Measurements from ENCODE around the gene PPP1R10.

Gene PPP1R10

DNA sequence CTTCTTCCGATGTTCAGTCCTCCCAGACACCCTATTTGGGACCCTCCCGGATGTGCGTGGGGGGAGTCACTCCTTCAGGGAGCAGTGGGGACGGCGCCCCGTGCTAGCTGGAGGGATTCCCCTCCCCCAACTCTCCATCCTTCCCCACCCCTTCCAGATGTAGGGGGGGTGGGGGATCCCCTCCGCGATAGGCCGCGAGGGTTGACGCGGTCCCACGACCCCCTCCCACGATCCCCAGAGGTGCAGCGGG is 61.3 kb downstream of the PPP1R10 start:
- no peak for DNase-seq

DNA sequence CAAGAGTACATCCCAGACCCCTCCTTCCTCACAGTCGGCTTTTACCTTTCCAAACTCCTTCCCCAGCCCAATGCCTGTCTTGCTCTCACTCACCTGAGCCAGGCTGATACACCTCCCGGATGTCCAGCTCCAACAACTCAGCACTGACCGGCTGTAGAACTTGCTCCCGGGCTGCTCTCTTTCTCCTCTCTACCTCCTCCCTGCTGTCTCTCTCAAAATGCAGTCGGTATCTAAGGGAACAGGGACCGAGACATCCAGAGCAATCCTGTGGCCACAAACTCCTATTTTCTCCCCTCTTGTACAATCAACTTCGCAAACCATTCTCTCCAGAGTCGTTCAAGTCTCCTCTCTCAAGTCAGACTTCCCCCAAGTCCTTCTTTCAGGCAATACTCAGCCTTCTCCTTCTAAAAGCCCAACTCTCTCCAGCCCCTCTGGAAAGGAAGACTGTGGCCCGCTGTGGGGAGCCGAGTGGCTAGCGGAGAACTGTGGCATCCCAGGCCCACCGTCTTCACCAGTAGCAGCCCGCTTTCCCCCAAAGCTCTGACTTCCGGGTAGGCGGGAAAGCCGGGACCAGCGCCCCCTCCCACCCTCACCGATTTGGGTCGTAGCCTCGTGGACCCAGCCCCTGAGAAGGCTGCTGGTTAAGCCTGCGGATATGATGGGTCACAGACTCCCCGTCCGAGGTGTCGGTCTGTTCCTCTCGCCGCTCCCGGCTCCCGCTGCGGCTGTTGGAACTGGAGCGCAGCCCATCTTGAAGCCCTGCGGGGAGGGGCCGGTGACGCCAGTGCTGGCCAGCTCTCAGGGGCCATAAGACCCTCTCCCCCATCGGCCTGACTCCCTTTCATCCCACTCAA is 61.9 kb downstream of the PPP1R10 start:
- peak; percentile 22 for DNase-seq

DNA sequence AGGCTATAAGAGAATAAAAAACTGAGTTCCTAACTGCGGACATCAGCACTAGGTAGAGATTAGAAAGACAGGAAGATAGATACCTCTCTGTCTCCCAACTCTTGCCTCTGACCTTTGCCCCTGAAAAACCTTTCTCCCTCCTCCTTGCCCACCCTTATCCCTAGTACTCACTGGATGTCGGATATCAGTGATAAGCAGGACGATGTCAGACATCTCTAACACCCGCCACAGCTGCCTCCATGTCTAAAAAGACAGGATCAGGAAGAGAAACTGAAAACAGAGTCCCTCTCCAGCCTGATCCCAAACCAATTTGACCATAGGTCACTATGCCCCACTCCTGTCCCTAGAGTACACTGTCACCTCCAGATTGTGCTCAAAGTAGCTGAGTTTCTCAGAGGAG is 62.6 kb downstream of the PPP1R10 start:
- no peak for DNase-seq
